HepG2 (cell line): ENCODE results near the gene STX4. TPM values are rescaled to one million over a fixed set of nuclear protein-coding genes. Genes with fewer than 3 reads are reported as not detected.

Source experiments
- ARID3A ChIP-seq: IDR thresholded peaks from 2 replicates; pipeline ENCODE4 v1.6.1; 2012; ENCODE audit warnings: low read depth, low read length, improper control_type of control experiment
- DRAP1 ChIP-seq: IDR thresholded peaks from 2 replicates; pipeline ENCODE4 v1.6.1; 2016; ENCODE audit warnings: missing genetic modification reagents, missing compliant biosample characterization
- HDAC2 ChIP-seq: sonication (generic); formaldehyde crosslinking; IDR thresholded peaks from 2 replicates; pipeline ENCODE4 v1.4.0; 2020; ENCODE audit warnings: missing genetic modification reagents
- HIC2 ChIP-seq: sonication (generic); formaldehyde crosslinking; IDR thresholded peaks from 2 replicates; pipeline ENCODE4 v1.9.0; 2022; ENCODE audit warnings: low read depth, missing genetic modification reagents
- MTA1 ChIP-seq: sonication (generic); formaldehyde crosslinking; IDR thresholded peaks from 2 replicates; pipeline ENCODE4 v1.4.0; 2020; ENCODE audit warnings: missing genetic modification reagents, mild to moderate bottlenecking, borderline replicate concordance
- NBN ChIP-seq: fragments of 450-650 bp; conservative IDR thresholded peaks from 2 replicates; pipeline ENCODE4 v1.6.1; 2017
- NCOA5 ChIP-seq: sonication (generic); formaldehyde crosslinking; IDR thresholded peaks from 2 replicates; pipeline ENCODE4 v1.4.0; 2020; ENCODE audit warnings: missing genetic modification reagents
- NFYB ChIP-seq: sonication (generic); formaldehyde crosslinking; IDR thresholded peaks from 2 replicates; pipeline ENCODE4 v1.4.0; 2020; ENCODE audit warnings: missing genetic modification reagents
- NR1H2 ChIP-seq: sonication (generic); formaldehyde crosslinking; IDR thresholded peaks from 2 replicates; pipeline ENCODE4 v1.8.1; 2022; ENCODE audit warnings: low read depth, missing genetic modification reagents, borderline replicate concordance
- POGZ ChIP-seq: sonication (generic); formaldehyde crosslinking; IDR thresholded peaks from 2 replicates; pipeline ENCODE4 v1.4.0; 2020; ENCODE audit warnings: mild to moderate bottlenecking, missing genetic modification reagents
- POLR2G ChIP-seq: fragments of 200-400 bp; formaldehyde crosslinking; IDR thresholded peaks from 2 replicates; pipeline ENCODE4 v1.6.1; 2018; ENCODE audit warnings: mild to moderate bottlenecking, low read depth, low read length, moderate library complexity
- RORA ChIP-seq: sonication (generic); formaldehyde crosslinking; IDR thresholded peaks from 2 replicates; pipeline ENCODE4 v1.5.0; 2020; ENCODE audit warnings: mild to moderate bottlenecking, missing genetic modification reagents, moderate library complexity
- SAP130 ChIP-seq: IDR thresholded peaks from 2 replicates; pipeline ENCODE4 v1.6.1; 2016; ENCODE audit warnings: low read depth
- SP4 ChIP-seq: sonication (generic); formaldehyde crosslinking; IDR thresholded peaks from 2 replicates; pipeline ENCODE4 v1.8.1; 2023; ENCODE audit warnings: mild to moderate bottlenecking, missing genetic modification reagents
- TRAFD1 ChIP-seq: sonication (generic); formaldehyde crosslinking; IDR thresholded peaks from 2 replicates; pipeline ENCODE4 v1.5.1; 2020; ENCODE audit warnings: missing genetic modification reagents, mild to moderate bottlenecking, borderline replicate concordance
- ZNF292 ChIP-seq: sonication (generic); formaldehyde crosslinking; IDR thresholded peaks from 2 replicates; pipeline ENCODE4 v1.8.1; 2022; ENCODE audit warnings: mild to moderate bottlenecking, low read depth, missing genetic modification reagents, borderline replicate concordance
- ZNF549 ChIP-seq: sonication (generic); formaldehyde crosslinking; IDR thresholded peaks from 2 replicates; pipeline ENCODE4 v1.5.0; 2020; ENCODE audit warnings: missing genetic modification reagents
- ZXDC ChIP-seq: sonication (generic); formaldehyde crosslinking; IDR thresholded peaks from 2 replicates; pipeline ENCODE4 v1.5.0; 2020; ENCODE audit warnings: mild to moderate bottlenecking, missing genetic modification reagents
- polyA plus RNA-seq, 8 experiments: library from polyadenylated mRNA; depleted of rRNA in 3 of 8; stranded (reverse) in 7 of 8; unstranded in 1 of 8; fragments of >200 nt; fragmentation: Illumina TruSeq in 4 of 8; extraction: Trizol in 4 of 8; gene quantifications; 2 replicates each; pipeline versions ENCODE4 v1.2.1 to v1.2.3, GENCODE V29; 2011 to 2016; ENCODE audit warnings: low read depth in 4 of 8, missing spikeins in 1 of 8, mixed read lengths in 1 of 8; ENCODE audit not compliant: insufficient read depth in 1 of 8
- total RNA-seq, 5 experiments: library from RNA; depleted of rRNA; stranded (reverse); fragments of >200 nt; fragmentation: Illumina TruSeq; extraction: Trizol; gene quantifications; 2 replicates each; pipeline ENCODE4 v1.2.3, GENCODE V29; 2016; ENCODE audit warnings: low read depth in 1 of 5

STX4 gene
- total and polyA plus RNA-seq, 2 of the 13 experiments (the other 11 are each of a cell fraction or from before 2014, with no cell fraction given), result 29.2 to 34.6 TPM

GRCh38 chr16:31032736-31033708, at the start of gene STX4 (continued):
- TF ChIP-seq SP4 (peak; percentile 88), POLR2G (peak; percentile 67), NCOA5 (CRISPR knock-in tag) (no peak), ZNF292 (CRISPR knock-in tag) (no peak), ZXDC (no peak), HIC2 (CRISPR knock-in tag) (no peak), NBN (no peak), ZNF549 (CRISPR knock-in tag) (no peak), MTA1 (CRISPR knock-in tag) (no peak; the same call in 1 of the 2 replicates), RORA (CRISPR knock-in tag) (no peak), NR1H2 (CRISPR knock-in tag) (peak; percentile 83; the same call in 1 of the 2 replicates), SAP130 (CRISPR knock-in tag) (peak; percentile 93), HDAC2 (CRISPR knock-in tag) (peak; percentile 88), DRAP1 (CRISPR knock-in tag) (peak; percentile 62), POGZ (CRISPR knock-in tag) (0 out of 2 replicates have a peak, but pooled peaks have one; percentile 40), TRAFD1 (CRISPR knock-in tag) (peak; percentile 49; the same call in 1 of the 2 replicates), ARID3A (no peak), NFYB (CRISPR knock-in tag) (peak; percentile 26; the same call in 1 of the 2 replicates)
